Fibroblast of skin of right biceps (primary cell): Measurements from ENCODE around the gene TUBB2B.
"Not testable (repeated sequence)": the region's sequence is repeated elsewhere in the genome, so short reads cannot be mapped to it uniquely, and the experiment has no call there.

Experiments used
- DNase-seq: peaks from one replicate; pipeline ENCODE4 v3.0.0-alpha.2; 2013

Gene TUBB2B

GRCh38 chr6:3253597-3253961 is 26.1 kb upstream of the TUBB2B start:
- no peak for DNase-seq

- DNase-seq, result no peak
Observed at GRCh38 chr6:3252861-3253596, 25.6 kb upstream of the TUBB2B start.

GRCh38 chr6:3252369-3252768 is 24.9 kb upstream of the TUBB2B start:
- no peak for DNase-seq

- DNase-seq, result peak; percentile 79
Observed at GRCh38 chr6:3251462-3252314, 24.2 kb upstream of the TUBB2B start.

GRCh38 chr6:3250231-3250675 is 22.8 kb upstream of the TUBB2B start:
- DNase-seq, result no peak

- no peak for DNase-seq
Observed at GRCh38 chr6:3249821-3250220, 22.4 kb upstream of the TUBB2B start.

GRCh38 chr6:3247255-3248146 is 20.0 kb upstream of the TUBB2B start:
- DNase-seq, result peak; percentile 96

GRCh38 chr6:3245216-3245615 is 17.8 kb upstream of the TUBB2B start:
- DNase-seq, result no peak

- DNase-seq, result not testable (repeated sequence)
Observed at GRCh38 chr6:3244832-3245161, 17.3 kb upstream of the TUBB2B start.

GRCh38 chr6:3244003-3244831 is 16.8 kb upstream of the TUBB2B start:
- no peak for DNase-seq

- no peak for DNase-seq
Observed at GRCh38 chr6:3242768-3243167, 15.3 kb upstream of the TUBB2B start.

GRCh38 chr6:3241745-3242144 is 14.3 kb upstream of the TUBB2B start:
- DNase-seq, result not testable (repeated sequence)

- DNase-seq, result no peak
Observed at GRCh38 chr6:3240595-3240994, 13.1 kb upstream of the TUBB2B start.

GRCh38 chr6:3239110-3239830 is 11.8 kb upstream of the TUBB2B start:
- no peak for DNase-seq

- peak; percentile 26 for DNase-seq
Observed at GRCh38 chr6:3237761-3238662, 10.6 kb upstream of the TUBB2B start.

GRCh38 chr6:3236005-3236404 is 8.6 kb upstream of the TUBB2B start:
- no peak for DNase-seq

GRCh38 chr6:3235486-3235885 is 8.0 kb upstream of the TUBB2B start:
- no peak for DNase-seq

GRCh38 chr6:3233904-3234303 is 6.5 kb upstream of the TUBB2B start:
- no peak for DNase-seq

- no peak for DNase-seq
Observed at GRCh38 chr6:3233321-3233720, 5.9 kb upstream of the TUBB2B start.
